Naive thymus-derived CD4-positive, alpha-beta T cell (primary cell): ENCODE results near the gene PRLR. TPM values are rescaled to one million over a fixed set of nuclear protein-coding genes. Genes with fewer than 3 reads are reported as not detected.

Experiments used
- ATAC-seq: fragments of 150-1000 bp; cut with Tn5 transposase; 2 replicates; pipeline ENCODE4 v1.10.0; 2021; ENCODE audit warnings: mild to moderate bottlenecking, moderate library complexity
- CTCF ChIA-PET: fragments of 350-600 bp; sonication (Branson Sonifier 250); formaldehyde crosslinking; loops from one replicate; lab custom pipeline; 2021; ENCODE audit warnings: antibody characterized with exemption; lab: Charles Lee
- POLR2A ChIA-PET: fragments of 350-600 bp; sonication (Branson Sonifier 250); formaldehyde crosslinking; loops from one replicate; lab custom pipeline; 2021; ENCODE audit warnings: antibody characterized with exemption, inconsistent platforms; lab: Charles Lee
- DNase-seq, 9 donors: peaks; one replicate each; pipeline versions ENCODE4 v3.0.0 to v3.0.0-alpha.2; 2020 to 2022; ENCODE audit warnings: mixed read lengths in 1 of 9
- H3K27ac ChIP-seq: one replicate; pipeline ENCODE4 v1.7.0; 2013; ENCODE audit warnings: mild to moderate bottlenecking, low read depth, low read length, moderate library complexity
- H3K27me3 ChIP-seq, 2 donors: one replicate each; pipeline ENCODE4 v1.7.0; 2013; ENCODE audit warnings: low read length in 2 of 2, mild to moderate bottlenecking in 2 of 2, moderate library complexity in 2 of 2; ENCODE audit not compliant: control insufficient read depth in 2 of 2, insufficient read depth in 2 of 2
- H3K36me3 ChIP-seq, 3 experiments: 1 replicate in 2 of 3; 2 replicates in 1 of 3; pipeline ENCODE4 v1.7.0; 2013; ENCODE audit warnings: low read length in 3 of 3, mild to moderate bottlenecking in 3 of 3, moderate library complexity in 1 of 3; ENCODE audit not compliant: insufficient read depth in 3 of 3, control insufficient read depth in 2 of 3
- H3K4me1 ChIP-seq, 2 donors: one replicate each; pipeline ENCODE4 v1.7.0; 2013; ENCODE audit warnings: low read length in 2 of 2, mild to moderate bottlenecking in 2 of 2, moderate library complexity in 1 of 2; ENCODE audit not compliant: control insufficient read depth in 2 of 2, insufficient read depth in 2 of 2
- H3K4me3 ChIP-seq: 2 replicates; pipeline ENCODE4 v1.7.0; 2013; ENCODE audit warnings: mild to moderate bottlenecking, low read length
- H3K9me3 ChIP-seq, 3 experiments: 1 replicate in 2 of 3; 2 replicates in 1 of 3; pipeline ENCODE4 v1.7.0; 2013; ENCODE audit warnings: low read length in 3 of 3; ENCODE audit not compliant: control insufficient read depth in 2 of 3
- H3K27ac Mint-ChIP-seq, 9 donors: one replicate each; pipeline ENCODE4 v1.8.0; 2020 to 2022; ENCODE audit warnings: mixed read lengths in 9 of 9, mild to moderate bottlenecking in 8 of 9, moderate library complexity in 5 of 9, inconsistent platforms in 2 of 9
- H3K27me3 Mint-ChIP-seq, 5 donors: one replicate each; pipeline ENCODE4 v1.8.0; 2021 to 2022; ENCODE audit warnings: mixed read lengths in 5 of 5, mild to moderate bottlenecking in 1 of 5
- H3K36me3 Mint-ChIP-seq, 5 donors: one replicate each; pipeline ENCODE4 v1.8.0; 2020 to 2022; ENCODE audit warnings: mixed read lengths in 5 of 5, mild to moderate bottlenecking in 3 of 5, inconsistent platforms in 1 of 5
- H3K4me1 Mint-ChIP-seq, 7 donors: one replicate each; pipeline ENCODE4 v1.8.0; 2020 to 2022; ENCODE audit warnings: mixed read lengths in 7 of 7, mild to moderate bottlenecking in 3 of 7, inconsistent platforms in 1 of 7
- H3K4me3 Mint-ChIP-seq, 10 donors: one replicate each; pipeline ENCODE4 v1.8.0; 2020 to 2022; ENCODE audit warnings: mild to moderate bottlenecking in 10 of 10, mixed read lengths in 10 of 10, moderate library complexity in 6 of 10, inconsistent platforms in 2 of 10
- H3K9me3 Mint-ChIP-seq, 11 donors: one replicate each; pipeline ENCODE4 v1.8.0; 2020 to 2022; ENCODE audit warnings: mixed read lengths in 11 of 11, mild to moderate bottlenecking in 4 of 11, inconsistent platforms in 1 of 11, moderate library complexity in 1 of 11
- intact Hi-C, 2 donors: fragments of 100-400 bp; cut with micrococcal nuclease; formaldehyde crosslinking; loops; one replicate each; pipeline ENCODE4 v1.15.1; 2023
- polyA plus RNA-seq, 2 donors: library from polyadenylated mRNA; unstranded; fragments of 300-500 nt; fragmentation: Illumina TruSeq; gene quantifications; one replicate each; pipeline ENCODE4 v1.2.3, GENCODE V29; 2021
- total RNA-seq, 6 experiments: library from RNA in 5 of 6; stranded (reverse) in 5 of 6; gene quantifications; 1 replicate in 5 of 6; 2 replicates in 1 of 6; pipeline ENCODE4 v1.2.3 and lab custom pipeline; 2021 to 2026

The PRLR gene
- total and polyA plus RNA-seq, 7 experiments from 2014 or later = 0.03 to 1.4 TPM; not detected in 5

DNA sequence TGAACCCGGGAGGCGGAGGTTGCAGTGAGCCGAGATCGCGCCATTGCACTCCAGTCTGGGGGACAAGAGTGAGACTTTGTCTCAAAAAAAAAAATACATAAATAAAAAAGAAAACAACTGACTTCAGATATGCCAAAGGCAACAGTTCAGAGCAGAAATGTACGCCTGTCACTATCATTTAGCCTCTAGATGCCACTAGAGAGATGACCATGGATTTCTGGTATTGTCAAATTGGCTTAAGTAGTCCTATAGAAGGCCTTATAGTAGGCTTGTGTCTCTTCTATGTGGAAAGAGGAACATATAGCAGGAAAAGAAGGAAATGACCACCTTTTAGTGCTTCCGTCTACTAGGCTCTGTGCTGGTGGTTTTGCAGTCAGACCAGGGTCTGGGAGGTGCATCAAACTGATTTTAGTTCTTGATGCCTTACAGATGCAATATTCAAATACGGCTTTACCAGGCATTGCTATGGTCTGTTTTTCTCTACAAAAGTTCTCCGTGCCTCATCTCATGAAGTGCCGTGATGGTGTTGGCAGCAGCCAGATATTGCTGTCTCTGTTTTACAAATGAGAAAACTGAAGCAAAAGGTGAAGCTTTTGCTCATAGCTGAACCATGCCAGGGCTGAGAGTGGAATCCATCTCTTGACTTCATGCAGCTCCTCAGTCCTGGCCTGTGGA is 199.7 kb downstream of the PRLR start:
- Mint-ChIP-seq H3K27ac (no peak overlapping the region), H3K4me3 (no peak overlapping the region), H3K9me3 (peaks cover 0 to 1% (median 0%) of the 10 kb centered on the region in 11 donors), H3K36me3 (peaks cover 0 to 4% (median 0%) of the 10 kb centered on the region in 5 donors), H3K4me1 (no peaks in the 10 kb centered on the region), H3K27me3 (peaks cover 10 to 46% (median 25%) of the 10 kb centered on the region in 5 donors)
- Histone ChIP-seq H3K4me1 (no peaks in the 10 kb centered on the region), H3K4me3 (no peak overlapping the region), H3K36me3 (no peaks in the 10 kb centered on the region), H3K27me3 (no peaks in the 10 kb centered on the region), H3K27ac (no peak overlapping the region), H3K9me3 (no peaks in the 10 kb centered on the region)
- ChIA-PET POLR2A (no interaction called here), CTCF (no interaction called here)
- no peak for ATAC-seq
- no peak for DNase-seq
- intact Hi-C loops = no loop called here

DNA sequence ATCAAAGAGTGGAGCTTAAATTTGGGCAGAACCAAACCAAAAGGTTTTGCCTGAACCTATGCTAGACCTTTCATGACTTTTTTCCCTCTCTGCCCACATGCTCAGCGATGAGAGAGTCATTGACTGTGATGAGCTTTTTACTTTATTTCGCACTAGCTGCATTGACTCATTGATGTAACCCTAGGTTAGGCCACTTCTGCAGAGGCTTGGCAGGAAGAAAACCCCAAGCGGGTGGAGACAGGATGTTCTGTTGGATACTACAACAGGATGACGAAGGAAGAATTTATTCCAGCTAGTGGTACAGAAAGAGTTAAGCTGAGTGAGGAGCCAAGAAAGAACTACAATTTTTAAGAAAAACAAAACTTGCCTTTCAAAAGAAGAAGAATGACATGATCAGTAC is 201.0 kb downstream of the PRLR start:
- H3K4me3 Mint-ChIP-seq = no peak overlapping the region

GRCh38 chr5:35026941-35027340 is 203.3 kb downstream of the PRLR start:
- intact Hi-C loops = no loop called here
- H3K4me1 ChIP-seq = no peaks in the 10 kb centered on the region
- POLR2A ChIA-PET = no interaction called here
- no peaks in the 10 kb centered on the region for H3K9me3 ChIP-seq
- H3K4me1 Mint-ChIP-seq = no peaks in the 10 kb centered on the region
- no peaks in the 10 kb centered on the region for H3K36me3 Mint-ChIP-seq
- H3K36me3 ChIP-seq = no peaks in the 10 kb centered on the region
- peaks cover 3 to 30% (median 16%) of the 10 kb centered on the region in 5 donors for H3K27me3 Mint-ChIP-seq
- no peak overlapping the region for H3K4me3 Mint-ChIP-seq
- H3K9me3 Mint-ChIP-seq = peaks cover 0 to 1% (median 0%) of the 10 kb centered on the region in 11 donors
- H3K4me3 ChIP-seq = no peak overlapping the region
- H3K27ac Mint-ChIP-seq = no peak overlapping the region
- no peak for ATAC-seq
- no peak overlapping the region for H3K27ac ChIP-seq
- no peak for DNase-seq
- no peaks in the 10 kb centered on the region for H3K27me3 ChIP-seq
- CTCF ChIA-PET = no interaction called here

More for the DNA sequence above, 201.0 kb downstream of the PRLR start:
- Histone ChIP-seq H3K36me3 (no peaks in the 10 kb centered on the region), H3K4me1 (no peaks in the 10 kb centered on the region), H3K27ac (no peak overlapping the region), H3K27me3 (no peaks in the 10 kb centered on the region), H3K4me3 (no peak overlapping the region), H3K9me3 (no peaks in the 10 kb centered on the region)
- intact Hi-C loops = no loop called here
- H3K27me3 Mint-ChIP-seq = peaks cover 10 to 40% (median 21%) of the 10 kb centered on the region in 5 donors
- no peak for DNase-seq
- POLR2A ChIA-PET = no interaction called here
- H3K4me1 Mint-ChIP-seq = no peaks in the 10 kb centered on the region
- H3K9me3 Mint-ChIP-seq = peaks cover 0 to 1% (median 0%) of the 10 kb centered on the region in 11 donors
- no peak for ATAC-seq
- no peaks in the 10 kb centered on the region for H3K36me3 Mint-ChIP-seq
- CTCF ChIA-PET = no interaction called here
- no peak overlapping the region for H3K27ac Mint-ChIP-seq

GRCh38 chr5:35026280-35026840 is 203.9 kb downstream of the PRLR start:
- DNase-seq (no peak), ATAC-seq (no peak)
- no peak overlapping the region for H3K4me3 ChIP-seq
- Mint-ChIP-seq H3K4me1 (no peaks in the 10 kb centered on the region), H3K27me3 (peaks cover 3 to 30% (median 16%) of the 10 kb centered on the region in 5 donors), H3K9me3 (peaks cover 0 to 1% (median 0%) of the 10 kb centered on the region in 11 donors), H3K4me3 (no peak overlapping the region), H3K36me3 (no peaks in the 10 kb centered on the region), H3K27ac (no peak overlapping the region)
- H3K9me3 ChIP-seq = no peaks in the 10 kb centered on the region
- H3K4me1 ChIP-seq = no peaks in the 10 kb centered on the region
- H3K27me3 ChIP-seq = no peaks in the 10 kb centered on the region
- no peak overlapping the region for H3K27ac ChIP-seq
- ChIA-PET CTCF (no interaction called here), POLR2A (no interaction called here)
- H3K36me3 ChIP-seq = no peaks in the 10 kb centered on the region
- intact Hi-C loops = no loop called here

DNA sequence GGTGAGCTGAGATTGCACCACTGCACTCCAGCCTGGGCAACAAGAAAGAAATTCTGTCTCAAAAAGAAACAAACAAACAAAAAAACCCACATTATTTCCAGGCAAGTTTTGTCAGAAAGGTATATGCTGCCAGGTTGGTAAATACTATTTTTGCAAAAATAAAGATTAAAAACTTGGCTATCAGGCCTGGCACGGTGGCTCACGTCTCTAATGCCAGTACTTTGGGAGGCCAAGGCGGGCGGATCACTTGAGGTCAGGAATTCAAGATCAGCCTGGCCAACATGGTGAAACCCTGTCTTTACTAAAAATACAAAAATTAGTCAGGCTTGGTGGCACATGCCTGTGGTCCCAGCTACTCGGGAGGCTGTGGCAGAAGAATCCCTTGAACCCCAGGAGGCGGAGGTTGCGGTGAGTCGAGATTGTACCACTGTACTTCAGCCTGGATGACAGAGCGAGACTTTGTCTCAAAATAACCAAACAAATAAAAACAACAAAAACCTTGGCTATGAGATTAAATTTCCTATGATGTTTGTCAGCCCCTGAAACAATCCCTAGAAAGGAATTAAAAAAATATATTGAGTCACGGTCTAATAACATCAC is 205.3 kb downstream of the PRLR start:
- Mint-ChIP-seq H3K27me3 (peaks cover 3 to 26% (median 16%) of the 10 kb centered on the region in 5 donors), H3K36me3 (no peaks in the 10 kb centered on the region), H3K4me3 (no peak overlapping the region), H3K27ac (no peak overlapping the region), H3K9me3 (peaks cover 0 to 1% (median 0%) of the 10 kb centered on the region in 11 donors), H3K4me1 (no peaks in the 10 kb centered on the region)
- ATAC-seq (no peak), DNase-seq (no peak)
- intact Hi-C loops = no loop called here
- H3K4me1 ChIP-seq = no peaks in the 10 kb centered on the region
- H3K9me3 ChIP-seq = no peaks in the 10 kb centered on the region
- POLR2A ChIA-PET = no interaction called here
- CTCF ChIA-PET = no interaction called here
- no peaks in the 10 kb centered on the region for H3K27me3 ChIP-seq
- H3K4me3 ChIP-seq = no peak overlapping the region
- no peak overlapping the region for H3K27ac ChIP-seq
- no peaks in the 10 kb centered on the region for H3K36me3 ChIP-seq

- CTCF ChIA-PET = no interaction called here
- ATAC-seq = no peak
Measured at GRCh38 chr5:35023391-35024178, 206.7 kb downstream of the PRLR start.

More at GRCh38 chr5:35023391-35024178, 206.7 kb downstream of the PRLR start:
- POLR2A ChIA-PET = no interaction called here
- DNase-seq = no peak
- Mint-ChIP-seq H3K27ac (no peak overlapping the region), H3K4me3 (no peak overlapping the region), H3K9me3 (peaks cover 0 to 2% (median 0%) of the 10 kb centered on the region in 11 donors), H3K27me3 (peaks cover 0 to 14% (median 9%) of the 10 kb centered on the region in 5 donors), H3K4me1 (no peaks in the 10 kb centered on the region), H3K36me3 (no peaks in the 10 kb centered on the region)
- no peaks in the 10 kb centered on the region for H3K27me3 ChIP-seq
- no peaks in the 10 kb centered on the region for H3K36me3 ChIP-seq
- intact Hi-C loops = no loop called here
- H3K4me3 ChIP-seq = no peak overlapping the region
- H3K9me3 ChIP-seq = no peaks in the 10 kb centered on the region
- no peaks in the 10 kb centered on the region for H3K4me1 ChIP-seq
- H3K27ac ChIP-seq = no peak overlapping the region
